Lung (tissue), 12 donors: ENCODE results near the gene TSPAN18. TPM values are rescaled to one million over a fixed set of nuclear protein-coding genes. Genes with fewer than 3 reads are reported as not detected.

Source experiments
- ATAC-seq: fragments of 200-7000 bp; cut with Tn5 transposase; one replicate; pipeline ENCODE4 v1.9.1; 2020; ENCODE audit warnings: moderate number of reproducible peaks; ENCODE audit not compliant: insufficient read depth, low FRiP score
- DNase-seq, 3 donors: peaks; one replicate each; pipeline ENCODE4 v3.0.0-alpha.2; 2013 to 2017
- H3K27ac ChIP-seq, 2 donors: one replicate each; pipeline ENCODE4 v1.5.1; 2013; ENCODE audit warnings: mild to moderate bottlenecking in 2 of 2, moderate library complexity in 2 of 2, control low read depth in 1 of 2, inconsistent platforms in 1 of 2, low read depth in 1 of 2, low read length in 1 of 2
- H3K27me3 ChIP-seq, 3 donors: one replicate each; pipeline ENCODE4 v1.5.1; 2013; ENCODE audit warnings: low read length in 2 of 3; ENCODE audit not compliant: control insufficient read depth in 3 of 3, insufficient read depth in 3 of 3
- H3K36me3 ChIP-seq, 4 donors: one replicate each; pipeline ENCODE4 v1.5.1; 2013; ENCODE audit warnings: low read length in 4 of 4, mild to moderate bottlenecking in 1 of 4, moderate library complexity in 1 of 4; ENCODE audit not compliant: control insufficient read depth in 4 of 4, insufficient read depth in 4 of 4
- H3K4me1 ChIP-seq, 5 donors: one replicate each; pipeline ENCODE4 v1.5.1; 2013; ENCODE audit warnings: low read length in 5 of 5, mild to moderate bottlenecking in 2 of 5, moderate library complexity in 1 of 5; ENCODE audit not compliant: control insufficient read depth in 5 of 5, insufficient read depth in 5 of 5
- H3K4me3 ChIP-seq: one replicate; pipeline ENCODE4 v1.5.1; 2013; ENCODE audit warnings: mild to moderate bottlenecking, control low read depth, moderate library complexity
- H3K9ac ChIP-seq, 2 donors: one replicate each; pipeline ENCODE4 v1.5.1; 2013; ENCODE audit warnings: low read length in 2 of 2, control low read depth in 1 of 2; ENCODE audit not compliant: insufficient read depth in 1 of 2
- H3K9me3 ChIP-seq, 4 donors: one replicate each; pipeline ENCODE4 v1.5.1; 2013; ENCODE audit warnings: low read length in 3 of 4, mild to moderate bottlenecking in 1 of 4, moderate library complexity in 1 of 4; ENCODE audit not compliant: control insufficient read depth in 4 of 4, insufficient read depth in 3 of 4
- CTCF ChIP-seq: IDR thresholded peaks from 2 replicates; pipeline ENCODE4 v1.5.1; 2012; ENCODE audit warnings: mild to moderate bottlenecking; ENCODE audit errors: control extremely low read depth, extremely low read depth
- WGBS, 2 donors: extraction: QIAGEN DNeasy Blood & Tissue Kit; methylation state at CpG; one replicate each; pipeline ENCODE4 v1.1.7; 2013; 5-methylcytosine and 5-hydroxymethylcytosine counted together
- polyA plus RNA-seq, 2 donors: library from polyadenylated mRNA; stranded (reverse); fragments of 200-250 nt; gene quantifications; one replicate each; pipeline ENCODE4 v1.2.1, GENCODE V29; 2013
- total RNA-seq, 2 donors: library from RNA; depleted of rRNA in 1 of 2; stranded (reverse); fragments of >200 nt in 1 of 2; gene quantifications; one replicate each; pipeline ENCODE4 v1.2.1, GENCODE V29; 2014 to 2021
- donor health status: control.
- donor health status: control.
- donor health status: Bipolar disorder and iron deficiency.
- donor health status: healthy.
- donor health status: DM: yes; HTN: yes; CAD: no.

TSPAN18 gene
- total and polyA plus RNA-seq, 4 donors = 8.3 to 40.7 (median 21.4) TPM

- H3K4me1 ChIP-seq = peaks cover 0 to 41% (median 22%) of the 10 kb centered on the region in 5 donors
- H3K9me3 ChIP-seq = no peaks in the 10 kb centered on the region
- WGBS, 2 donors = 3 to 12% methylated on average over 9 of the region's 9 CpGs
- H3K4me3 ChIP-seq = no peak overlapping the region
- H3K27me3 ChIP-seq = no peaks in the 10 kb centered on the region
- no peak for ATAC-seq
- DNase-seq = peak; percentile 44 to 76 (median 62)
- H3K9ac ChIP-seq = peak overlapping the region in 1 of 2 donors; percentile 15
- TF ChIP-seq CTCF = no peak
- peak overlapping the region in 1 of 2 donors; percentile 70 for H3K27ac ChIP-seq
- no peaks in the 10 kb centered on the region for H3K36me3 ChIP-seq
Observed at GRCh38 chr11:44977493-44977984, 250.8 kb downstream of the TSPAN18 start.

- H3K27ac ChIP-seq = peak overlapping the region in 1 of 2 donors; percentile 77
- WGBS, 2 donors = 43 to 62% methylated on average over 3 of the region's 3 CpGs
- DNase-seq (peak; percentile 28 to 54 (median 38)), ATAC-seq (no peak)
- no peaks in the 10 kb centered on the region for H3K9me3 ChIP-seq
- no peaks in the 10 kb centered on the region for H3K27me3 ChIP-seq
- no peak for TF ChIP-seq CTCF
- H3K9ac ChIP-seq = peak overlapping the region in 1 of 2 donors; percentile 79
- H3K36me3 ChIP-seq = no peaks in the 10 kb centered on the region
- H3K4me1 ChIP-seq = peaks cover 0 to 41% (median 22%) of the 10 kb centered on the region in 5 donors
- no peak overlapping the region for H3K4me3 ChIP-seq
Observed at GRCh38 chr11:44978274-44978960, 251.7 kb downstream of the TSPAN18 start.

- TF ChIP-seq CTCF = no peak
- H3K27ac ChIP-seq = peak overlapping the region in 1 of 2 donors; percentile 77
- no peaks in the 10 kb centered on the region for H3K27me3 ChIP-seq
- no peaks in the 10 kb centered on the region for H3K36me3 ChIP-seq
- H3K4me3 ChIP-seq = no peak overlapping the region
- H3K4me1 ChIP-seq = peaks cover 0 to 39% (median 22%) of the 10 kb centered on the region in 5 donors
- no peak overlapping the region for H3K9ac ChIP-seq
- DNase-seq (peak; percentile 54 to 66 (median 59)), ATAC-seq (peak; percentile 32)
- H3K9me3 ChIP-seq = no peaks in the 10 kb centered on the region
- 75 to 94% methylated on average over 1 of the region's 1 CpG for WGBS, 2 donors
Observed at GRCh38 chr11:44978961-44979331, 252.2 kb downstream of the TSPAN18 start.
